PC-3 (cell line): ENCODE measurements around the gene POLD2. TPM values are rescaled to one million over a fixed set of nuclear protein-coding genes. Genes with fewer than 3 reads are reported as not detected.

Experiments
- ATAC-seq: fragments of 200-7000 bp; cut with Tn5 transposase; 2 replicates; pipeline ENCODE4 v1.9.1; 2020; ENCODE audit warnings: mild to moderate bottlenecking, moderate library complexity
- BruUV-seq: library from RNA; stranded (reverse); fragments of 400-500 nt; replicated peaks from 2 replicates; lab custom pipeline; 2021; lab: Mats Ljungman, UMichigan
- CTCF ChIA-PET: fragments of 300-600 bp; sonication (Branson Sonifier 250); formaldehyde crosslinking; loops from one replicate; lab custom pipeline; 2022; ENCODE audit warnings: antibody characterized with exemption; lab: Charles Lee
- POLR2A ChIA-PET: fragments of 300-600 bp; sonication (Branson Sonifier 250); formaldehyde crosslinking; loops from one replicate; lab custom pipeline; 2022; ENCODE audit warnings: antibody characterized with exemption; ENCODE audit not compliant: unreplicated experiment; lab: Charles Lee
- DNase-seq: peaks from one replicate; pipeline ENCODE4 v3.0.0-alpha.2; 2015
- H2AFZ ChIP-seq: fragments of 300-600 bp; sonication (generic); 2 replicates; pipeline ENCODE4 v1.6.0; 2016; ENCODE audit warnings: antibody characterized with exemption, low read length
- H3F3A ChIP-seq: fragments of 300-600 bp; sonication (generic); one replicate; pipeline ENCODE4 v1.6.0; 2017; ENCODE audit warnings: antibody characterized with exemption, low read length, control low read depth, mild to moderate bottlenecking; ENCODE audit not compliant: unreplicated experiment
- H3K27ac ChIP-seq: fragments of 300-600 bp; sonication (generic); 2 replicates; pipeline ENCODE4 v1.5.1; 2016; ENCODE audit warnings: mild to moderate bottlenecking, low read length
- H3K27me3 ChIP-seq: fragments of 300-600 bp; sonication (generic); 2 replicates; pipeline ENCODE4 v1.6.1; 2016; ENCODE audit warnings: low read length, mixed read lengths
- H3K36me3 ChIP-seq: fragments of 300-600 bp; sonication (generic); 2 replicates; pipeline ENCODE4 v1.6.1; 2016; ENCODE audit warnings: low read depth, mixed run types, low read length, mixed read lengths
- H3K4me1 ChIP-seq: fragments of 300-600 bp; sonication (generic); 2 replicates; pipeline ENCODE4 v1.5.1; 2016; ENCODE audit warnings: low read length; ENCODE audit not compliant: insufficient read depth
- H3K4me2 ChIP-seq: fragments of 300-600 bp; sonication (generic); 2 replicates; pipeline ENCODE4 v1.6.0; 2016; ENCODE audit warnings: low read length
- H3K4me3 ChIP-seq: fragments of 300-600 bp; sonication (generic); 2 replicates; pipeline ENCODE4 v1.5.1; 2016; ENCODE audit warnings: mild to moderate bottlenecking, low read length, mixed read lengths
- H3K79me2 ChIP-seq: fragments of 300-600 bp; sonication (generic); 2 replicates; pipeline ENCODE4 v1.6.1; 2017; ENCODE audit warnings: low read length, mixed read lengths
- H3K9ac ChIP-seq: fragments of 300-600 bp; sonication (generic); 2 replicates; pipeline ENCODE4 v1.6.0; 2016; ENCODE audit warnings: mild to moderate bottlenecking, low read length
- H3K9me2 ChIP-seq: fragments of 300-600 bp; sonication (generic); replicated peaks from 2 replicates; pipeline ENCODE4 v1.6.1; 2016; ENCODE audit warnings: mixed run types, low read length, mixed read lengths
- H3K9me3 ChIP-seq: fragments of 300-600 bp; sonication (generic); 2 replicates; pipeline ENCODE4 v1.6.1; 2016; ENCODE audit warnings: low read length, mixed read lengths
- H4K20me1 ChIP-seq: fragments of 300-600 bp; sonication (generic); 2 replicates; pipeline ENCODE4 v1.6.1; 2016; ENCODE audit warnings: low read length, mixed read lengths
- CTCF ChIP-seq: fragments of 300-600 bp; sonication (generic); conservative IDR thresholded peaks from 2 replicates; pipeline ENCODE4 v1.5.1; 2017; ENCODE audit warnings: antibody characterized with exemption, low read depth, mild to moderate bottlenecking, low read length
- EZH2 ChIP-seq: fragments of 300-600 bp; sonication (generic); IDR thresholded peaks from one replicate; pipeline ENCODE4 v1.6.1; 2017; ENCODE audit warnings: antibody characterized with exemption, mild to moderate bottlenecking, low read length; ENCODE audit not compliant: unreplicated experiment
- EZH2phosphoT487 ChIP-seq: fragments of 300-600 bp; sonication (generic); IDR thresholded peaks from 2 replicates; pipeline ENCODE4 v1.6.1; 2018; ENCODE audit warnings: mild to moderate bottlenecking, antibody characterized with exemption, low read length, borderline replicate concordance
- intact Hi-C: fragments of 100-400 bp; cut with micrococcal nuclease; formaldehyde crosslinking; loops from 2 replicates; pipeline ENCODE4 v1.9.0; 2023
- total RNA-seq: library from RNA; depleted of rRNA; stranded (reverse); fragments of >200 nt; gene quantifications from 2 replicates; pipeline ENCODE4 v1.2.3, GENCODE V29; 2014

POLD2 gene
- total RNA-seq, 1 experiment from 2014 or later, result 224 TPM

GRCh38 chr7:44107116-44107960 is 16.0 kb downstream of the POLD2 start:
- no peak overlapping the region for H3K27ac ChIP-seq

GRCh38 chr7:44106311-44107065 is 16.9 kb downstream of the POLD2 start:
- Histone ChIP-seq H3K4me3 (no peak overlapping the region), H3K27me3 (no peaks in the 10 kb centered on the region), H3K4me2 (no peak overlapping the region), H3K36me3 (no peaks in the 10 kb centered on the region), H3K9me3 (no peaks in the 10 kb centered on the region), H3F3A (no peaks in the 10 kb centered on the region), H3K9me2 (no peaks in the 10 kb centered on the region), H2AFZ (no peak overlapping the region), H3K9ac (no peak overlapping the region), H3K27ac (no peak overlapping the region), H4K20me1 (no peaks in the 10 kb centered on the region), H3K79me2 (no peaks in the 10 kb centered on the region), H3K4me1 (no peaks in the 10 kb centered on the region)
- ChIA-PET CTCF (no interaction called here), POLR2A (no interaction called here)
- TF ChIP-seq CTCF, result no peak
- no peak for ATAC-seq
- DNase-seq, result no peak
- BruUV-seq, result no TSS peak
- intact Hi-C loops, result no loop called here

More at GRCh38 chr7:44107116-44107960, 16.0 kb downstream of the POLD2 start:
- Histone ChIP-seq H3K9ac (no peak overlapping the region), H3K9me2 (no peaks in the 10 kb centered on the region), H3K4me2 (no peak overlapping the region), H2AFZ (no peak overlapping the region), H3K36me3 (no peaks in the 10 kb centered on the region), H3F3A (no peaks in the 10 kb centered on the region), H3K27me3 (no peaks in the 10 kb centered on the region), H3K9me3 (no peaks in the 10 kb centered on the region), H3K4me3 (no peak overlapping the region), H4K20me1 (no peaks in the 10 kb centered on the region), H3K4me1 (no peaks in the 10 kb centered on the region), H3K79me2 (no peaks in the 10 kb centered on the region)
- intact Hi-C loops, result no loop called here
- no peak for TF ChIP-seq CTCF
- no peak for TF ChIP-seq EZH2
- TF ChIP-seq EZH2phosphoT487, result no peak
- POLR2A ChIA-PET, result no interaction called here
- ATAC-seq (no peak), DNase-seq (no peak)
- BruUV-seq, result no TSS peak
- CTCF ChIA-PET, result no interaction called here

- CTCF ChIA-PET, result no interaction called here
- H3K9me2 ChIP-seq, result no peaks in the 10 kb centered on the region
- DNase-seq (no peak), ATAC-seq (no peak; the same call in 1 of the 2 replicates)
- H3F3A ChIP-seq, result no peaks in the 10 kb centered on the region
- no TSS peak for BruUV-seq
- no peak overlapping the region for H3K4me3 ChIP-seq
- H3K79me2 ChIP-seq, result no peaks in the 10 kb centered on the region
- H3K9ac ChIP-seq, result no peak overlapping the region
- H3K27ac ChIP-seq, result no peak overlapping the region
- H3K36me3 ChIP-seq, result no peaks in the 10 kb centered on the region
- TF ChIP-seq EZH2phosphoT487, result no peak
- TF ChIP-seq CTCF, result no peak
- TF ChIP-seq EZH2, result no peak
- no peaks in the 10 kb centered on the region for H3K27me3 ChIP-seq
- H2AFZ ChIP-seq, result no peak overlapping the region
- no peak overlapping the region for H3K4me2 ChIP-seq
- intact Hi-C loops, result no loop called here
- POLR2A ChIA-PET, result interaction anchor here (0.5 kb wide), 1 partner anchor 16 kb away, joined by 40 read pairs; no protein-coding TSS in a partner anchor
- H3K4me1 ChIP-seq, result no peaks in the 10 kb centered on the region
- H4K20me1 ChIP-seq, result no peaks in the 10 kb centered on the region
- H3K9me3 ChIP-seq, result no peaks in the 10 kb centered on the region
These were observed 17.5 kb downstream of the POLD2 start for GRCh38 chr7:44105832-44106231.
